GM12801 (cell line): ENCODE data around the gene EVL.

ENCODE experiments used
- TF ChIP-seq, protein P1 (sequence below): IDR thresholded peaks from one replicate; pipeline ENCODE4 v1.5.1; 2011; ENCODE audit warnings: control low read depth; ENCODE audit not compliant: insufficient read length; ENCODE audit errors: extremely low read depth

EVL gene

DNA sequence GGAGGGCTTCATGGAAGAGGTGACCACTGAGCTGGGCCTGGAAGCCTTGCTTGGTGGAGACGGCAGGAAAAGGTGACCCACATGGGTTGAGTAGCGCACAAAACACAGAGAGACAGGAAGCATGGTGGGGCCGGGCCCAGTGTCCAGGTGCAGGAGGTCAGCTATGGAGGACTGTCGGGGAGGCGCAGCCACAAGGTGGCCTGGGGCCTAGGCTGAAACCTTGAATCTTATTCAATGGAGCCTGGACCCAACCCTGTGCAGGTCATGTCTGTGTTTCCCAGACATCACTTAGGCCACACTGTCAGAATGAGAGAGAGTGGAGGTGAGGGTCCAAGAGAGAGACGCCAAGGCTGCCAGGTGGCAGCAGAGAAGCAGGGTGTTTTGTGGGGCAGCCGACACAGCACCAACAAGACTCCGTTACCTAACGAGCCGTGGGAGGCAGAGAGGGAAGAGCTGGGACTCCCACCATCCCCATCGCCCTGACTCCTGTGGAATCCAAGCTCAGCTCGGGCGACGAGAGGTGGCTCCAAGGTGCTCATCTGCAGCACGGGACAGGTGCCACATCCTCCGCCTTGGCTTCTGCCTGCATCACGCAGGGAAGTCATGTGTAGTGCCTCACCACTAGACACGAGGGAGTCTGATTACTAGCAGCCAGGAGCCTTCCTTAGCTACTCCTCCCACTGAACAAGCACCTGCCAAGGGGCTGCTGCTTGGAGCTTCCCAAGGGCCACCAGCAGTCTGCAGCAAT, 55.5 kb downstream of the EVL start:
- TF ChIP-seq, protein P1, sequence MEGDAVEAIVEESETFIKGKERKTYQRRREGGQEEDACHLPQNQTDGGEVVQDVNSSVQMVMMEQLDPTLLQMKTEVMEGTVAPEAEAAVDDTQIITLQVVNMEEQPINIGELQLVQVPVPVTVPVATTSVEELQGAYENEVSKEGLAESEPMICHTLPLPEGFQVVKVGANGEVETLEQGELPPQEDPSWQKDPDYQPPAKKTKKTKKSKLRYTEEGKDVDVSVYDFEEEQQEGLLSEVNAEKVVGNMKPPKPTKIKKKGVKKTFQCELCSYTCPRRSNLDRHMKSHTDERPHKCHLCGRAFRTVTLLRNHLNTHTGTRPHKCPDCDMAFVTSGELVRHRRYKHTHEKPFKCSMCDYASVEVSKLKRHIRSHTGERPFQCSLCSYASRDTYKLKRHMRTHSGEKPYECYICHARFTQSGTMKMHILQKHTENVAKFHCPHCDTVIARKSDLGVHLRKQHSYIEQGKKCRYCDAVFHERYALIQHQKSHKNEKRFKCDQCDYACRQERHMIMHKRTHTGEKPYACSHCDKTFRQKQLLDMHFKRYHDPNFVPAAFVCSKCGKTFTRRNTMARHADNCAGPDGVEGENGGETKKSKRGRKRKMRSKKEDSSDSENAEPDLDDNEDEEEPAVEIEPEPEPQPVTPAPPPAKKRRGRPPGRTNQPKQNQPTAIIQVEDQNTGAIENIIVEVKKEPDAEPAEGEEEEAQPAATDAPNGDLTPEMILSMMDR = no peak

- TF ChIP-seq, protein P1 = no peak
Measured at GRCh38 chr14:100121643-100122480, 56.6 kb downstream of the EVL start.

DNA sequence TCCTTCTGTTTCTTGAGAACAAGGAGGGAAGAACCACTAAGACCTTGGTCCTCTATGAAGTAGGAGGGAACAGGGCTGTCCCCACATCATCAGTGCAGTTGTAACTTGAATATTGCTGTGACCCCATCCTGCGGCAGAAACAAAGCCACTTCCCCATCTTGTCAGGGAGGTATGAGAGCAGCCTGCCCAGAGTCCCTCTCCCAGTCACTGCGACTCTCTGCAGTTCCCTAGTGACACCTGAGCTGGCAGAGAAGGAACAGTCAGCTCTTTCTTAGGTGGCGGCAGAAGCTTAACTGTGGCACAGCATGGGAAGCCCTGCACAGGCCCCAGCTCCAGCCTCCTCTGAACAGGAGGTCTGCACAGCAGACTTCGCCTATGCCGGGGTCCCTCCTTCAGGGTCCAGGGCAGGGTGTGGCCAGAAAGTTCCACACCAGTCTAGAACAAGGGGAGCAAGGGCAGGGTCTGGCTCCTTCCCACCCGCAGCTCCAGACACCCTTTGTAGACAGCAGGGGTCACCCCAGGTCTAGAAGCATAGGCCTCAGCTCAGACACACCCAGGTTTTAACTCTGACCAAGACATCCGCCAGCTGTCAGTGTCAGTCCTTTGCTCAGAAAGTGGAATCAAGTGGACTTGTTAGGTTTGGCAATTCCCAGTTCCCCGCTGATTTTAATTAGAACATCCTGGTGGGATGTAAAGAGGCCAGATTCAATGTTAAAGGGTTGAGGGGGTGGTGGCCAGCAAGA, 57.4 kb downstream of the EVL start:
- TF ChIP-seq, protein P1 = no peak

- TF ChIP-seq, protein P1 = no peak
Measured at GRCh38 chr14:100123618-100124017, 58.4 kb downstream of the EVL start.

DNA sequence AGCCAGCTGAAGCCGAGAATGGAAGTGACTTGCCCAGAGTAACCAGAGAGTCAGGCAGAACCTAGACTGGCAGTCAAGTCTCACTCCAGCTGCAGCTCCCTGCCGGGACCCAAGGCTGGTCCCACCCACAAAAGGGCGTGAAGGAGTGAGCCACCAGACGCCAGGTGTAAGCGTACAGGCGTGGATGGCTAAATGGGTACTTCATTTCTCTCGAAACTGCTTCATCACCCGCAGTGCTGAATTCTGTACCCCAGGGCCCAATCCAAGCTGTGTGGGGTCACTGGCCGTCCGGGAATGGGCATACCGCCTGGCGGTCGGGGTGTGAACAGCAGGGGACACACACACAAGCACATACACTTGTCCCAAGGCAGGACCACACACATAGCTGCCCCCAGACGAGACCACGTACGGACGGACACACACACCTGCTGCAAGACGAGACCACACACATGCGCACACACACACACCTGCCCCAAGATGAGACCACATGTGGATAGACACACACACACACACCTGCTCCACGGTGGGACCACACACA, 59.4 kb downstream of the EVL start:
- TF ChIP-seq, protein P1 = no peak

DNA sequence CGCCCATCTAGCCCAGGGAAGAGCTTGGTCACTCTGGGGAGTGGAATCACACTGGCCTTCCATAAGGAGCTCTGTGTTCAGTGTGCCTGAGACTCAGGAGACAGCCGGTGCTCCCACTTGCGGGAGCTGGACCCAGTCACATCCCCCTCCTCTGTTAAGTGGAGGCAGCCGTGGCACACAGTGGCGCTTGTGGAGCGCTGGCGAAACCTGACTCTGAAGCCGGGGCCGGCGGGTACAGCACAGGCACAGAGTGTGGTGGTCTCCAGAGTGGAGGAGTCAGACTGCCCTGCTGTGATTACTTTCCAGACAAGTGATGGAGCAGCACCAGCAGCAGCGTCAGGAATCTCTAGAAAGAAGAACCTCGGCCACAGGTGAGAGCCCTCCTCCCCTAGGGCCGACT, 61.2 kb downstream of the EVL start:
- TF ChIP-seq, protein P1 = no peak
